ENCODE data around the gene PYCR2. TPM values are rescaled to one million over a fixed set of nuclear protein-coding genes. Genes with fewer than 3 reads are reported as not detected.

PYCR2 gene
- total RNA-seq, 2 donors from 2014 or later: 34.0 to 61.6 TPM

GRCh38 chr1:225963735-225964530 is 39.9 kb upstream of the PYCR2 start:
- intact Hi-C loops (cut with DNase I): no loop called here

GRCh38 chr1:225962440-225962975 is 38.5 kb upstream of the PYCR2 start:
- Histone ChIP-seq H3K9me3 (no peaks in the 10 kb centered on the region), H3K4me3 (no peak overlapping the region), H3K27me3 (no peaks in the 10 kb centered on the region), H3K36me3 (no peaks in the 10 kb centered on the region), H3K27ac (no peak overlapping the region), H3K4me1 (no peaks in the 10 kb centered on the region), H3K9ac (ENCODE audit: low read depth in 2 of 2, low read length in 2 of 2) (peak overlapping the region in 1 of 2 donors; percentile 43)
- DNase-seq: peak; percentile 80
- intact Hi-C loops (cut with DNase I): no loop called here
- peak; percentile 80 for TF ChIP-seq CTCF (IDR thresholded peaks at IDR 0.05)

More at GRCh38 chr1:225963735-225964530, 39.9 kb upstream of the PYCR2 start:
- no peak for TF ChIP-seq CTCF (IDR thresholded peaks at IDR 0.05)
- no peak overlapping the region for H3K9ac ChIP-seq (ENCODE audit: low read depth in 2 of 2, low read length in 2 of 2)
- no peak for DNase-seq
- H3K27ac ChIP-seq: no peak overlapping the region
- H3K9me3 ChIP-seq: no peaks in the 10 kb centered on the region
- no peaks in the 10 kb centered on the region for H3K36me3 ChIP-seq
- H3K4me1 ChIP-seq: no peaks in the 10 kb centered on the region
- no peaks in the 10 kb centered on the region for H3K27me3 ChIP-seq
- H3K4me3 ChIP-seq: no peak overlapping the region

GRCh38 chr1:225961659-225962439 is 37.8 kb upstream of the PYCR2 start:
- DNase-seq: no peak
- H3K36me3 ChIP-seq: no peaks in the 10 kb centered on the region
- peak overlapping the region in 1 of 2 donors; percentile 43 for H3K9ac ChIP-seq (ENCODE audit: low read depth in 2 of 2, low read length in 2 of 2)
- H3K9me3 ChIP-seq: no peaks in the 10 kb centered on the region
- intact Hi-C loops (cut with DNase I): no loop called here
- TF ChIP-seq CTCF (IDR thresholded peaks at IDR 0.05): no peak
- no peak overlapping the region for H3K27ac ChIP-seq
- no peak overlapping the region for H3K4me3 ChIP-seq
- no peaks in the 10 kb centered on the region for H3K4me1 ChIP-seq
- H3K27me3 ChIP-seq: no peaks in the 10 kb centered on the region

GRCh38 chr1:225958041-225958440 is 34.0 kb upstream of the PYCR2 start:
- no peaks in the 10 kb centered on the region for H3K36me3 ChIP-seq
- no peaks in the 10 kb centered on the region for H3K9me3 ChIP-seq
- no peak overlapping the region for H3K27ac ChIP-seq
- H3K4me3 ChIP-seq: no peak overlapping the region
- no peaks in the 10 kb centered on the region for H3K4me1 ChIP-seq
- no peak overlapping the region for H3K9ac ChIP-seq (ENCODE audit: low read depth in 2 of 2, low read length in 2 of 2)
- no peak for TF ChIP-seq CTCF (IDR thresholded peaks at IDR 0.05)
- DNase-seq: no peak
- no peaks in the 10 kb centered on the region for H3K27me3 ChIP-seq
- intact Hi-C loops (cut with DNase I): no loop called here

GRCh38 chr1:225954753-225955152 is 30.7 kb upstream of the PYCR2 start:
- H3K4me1 ChIP-seq: no peaks in the 10 kb centered on the region
- H3K9me3 ChIP-seq: no peaks in the 10 kb centered on the region
- intact Hi-C loops (cut with DNase I): no loop called here
- H3K9ac ChIP-seq (ENCODE audit: low read depth in 2 of 2, low read length in 2 of 2): no peak overlapping the region
- TF ChIP-seq CTCF (IDR thresholded peaks at IDR 0.05): no peak
- no peak overlapping the region for H3K27ac ChIP-seq
- no peak for DNase-seq
- H3K36me3 ChIP-seq: no peaks in the 10 kb centered on the region
- H3K4me3 ChIP-seq: no peak overlapping the region
- no peaks in the 10 kb centered on the region for H3K27me3 ChIP-seq
